HG03575 (cell line): Measurements from ENCODE around the gene CGB3.
"Not testable (repeated sequence)": the region's sequence is repeated elsewhere in the genome, so short reads cannot be mapped to it uniquely, and the experiment has no call there.

Source experiments
- ATAC-seq: cut with Tn5 transposase; IDR thresholded peaks from one replicate; pipeline ENCODE4 v1.9.1; 2021; ENCODE audit not compliant: unreplicated experiment, insufficient number of reproducible peaks, low FRiP score; ENCODE audit errors: extremely low read depth

Gene CGB3

DNA sequence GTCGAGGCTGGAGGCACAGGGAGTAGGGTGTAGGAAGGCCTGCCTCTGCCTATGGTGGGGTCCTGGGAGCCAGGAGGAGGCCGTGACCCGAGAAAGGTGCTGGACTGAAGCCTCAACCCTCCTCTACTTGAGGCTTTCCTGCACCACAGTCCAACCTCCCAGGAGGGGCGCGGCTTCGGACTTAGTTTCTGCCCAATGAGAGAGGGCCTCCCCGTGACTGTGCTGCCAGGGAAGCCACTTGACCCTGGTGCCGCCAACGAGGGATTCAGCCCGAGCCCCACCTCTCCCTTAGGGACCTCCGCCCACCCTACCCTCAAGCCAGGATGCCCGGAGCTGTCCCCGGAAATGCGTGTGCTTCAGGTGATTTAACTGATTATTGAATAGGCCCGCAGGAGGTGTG lies at the start of gene CGB3:
CGB3 (minus strand) TSS at position 101 of the 400 bp plus-strand sequence. CDS start 362 bp downstream, outside the sequence.
- ATAC-seq, result not testable (repeated sequence)

DNA sequence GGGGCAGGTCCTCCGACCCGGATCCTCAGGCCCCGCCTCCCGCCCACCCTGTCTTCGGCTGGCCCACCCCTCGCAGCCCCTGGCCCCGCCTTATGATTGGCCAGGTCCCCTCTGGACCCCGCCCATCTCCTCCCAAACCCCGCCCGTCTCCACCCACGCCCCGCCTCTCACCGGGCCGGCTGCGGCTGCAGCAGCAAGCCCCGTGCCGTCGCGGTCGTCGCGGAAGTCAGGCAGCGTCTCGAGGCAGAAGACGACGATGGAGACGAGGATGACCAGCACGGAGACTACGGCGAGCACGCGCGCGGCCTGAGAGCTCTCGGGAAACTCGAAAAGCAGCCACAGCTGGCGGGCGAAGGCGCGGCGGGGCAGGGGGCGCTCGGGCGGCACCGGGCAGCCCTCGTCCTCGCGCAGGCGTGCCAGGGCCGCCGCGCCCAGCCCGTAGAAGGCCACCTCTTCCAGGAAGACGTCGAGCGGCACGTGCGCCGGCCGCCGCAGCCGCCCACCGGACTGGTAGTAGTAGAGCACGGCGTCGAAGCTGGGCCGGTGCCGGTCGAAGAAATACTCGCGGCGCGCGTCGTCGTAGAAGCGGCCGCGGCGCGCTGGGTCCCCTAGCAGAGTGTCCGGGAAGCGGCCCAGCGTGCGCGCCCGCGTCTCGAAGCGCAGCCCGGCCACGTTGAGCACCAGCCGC lies 47.9 kb upstream of the CGB3 start:
- ATAC-seq, result no peak

DNA sequence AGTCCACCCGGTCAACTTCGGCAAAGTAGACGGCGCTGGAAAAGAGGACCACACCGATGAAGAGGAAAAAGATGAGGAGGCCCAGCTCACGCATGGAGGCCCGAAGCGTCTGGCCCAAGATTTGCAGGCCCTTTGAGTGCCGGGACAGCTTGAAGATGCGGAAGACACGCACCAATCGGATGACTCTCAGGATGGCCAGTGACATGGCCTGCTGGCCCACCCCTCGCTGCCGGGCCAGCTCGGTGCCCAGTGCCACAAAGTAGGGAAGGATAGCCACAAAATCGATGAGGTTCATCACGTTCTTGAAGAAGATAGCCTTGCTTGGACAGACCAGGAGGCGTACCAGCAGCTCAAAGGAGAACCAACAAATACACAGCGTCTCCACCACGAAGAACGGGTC lies 46.3 kb upstream of the CGB3 start:
- ATAC-seq, result no peak

GRCh38 chr19:49069026-49069425 lies 44.9 kb upstream of the CGB3 start:
- ATAC-seq, result no peak

GRCh38 chr19:49067554-49067953 lies 43.4 kb upstream of the CGB3 start:
- ATAC-seq, result no peak

DNA sequence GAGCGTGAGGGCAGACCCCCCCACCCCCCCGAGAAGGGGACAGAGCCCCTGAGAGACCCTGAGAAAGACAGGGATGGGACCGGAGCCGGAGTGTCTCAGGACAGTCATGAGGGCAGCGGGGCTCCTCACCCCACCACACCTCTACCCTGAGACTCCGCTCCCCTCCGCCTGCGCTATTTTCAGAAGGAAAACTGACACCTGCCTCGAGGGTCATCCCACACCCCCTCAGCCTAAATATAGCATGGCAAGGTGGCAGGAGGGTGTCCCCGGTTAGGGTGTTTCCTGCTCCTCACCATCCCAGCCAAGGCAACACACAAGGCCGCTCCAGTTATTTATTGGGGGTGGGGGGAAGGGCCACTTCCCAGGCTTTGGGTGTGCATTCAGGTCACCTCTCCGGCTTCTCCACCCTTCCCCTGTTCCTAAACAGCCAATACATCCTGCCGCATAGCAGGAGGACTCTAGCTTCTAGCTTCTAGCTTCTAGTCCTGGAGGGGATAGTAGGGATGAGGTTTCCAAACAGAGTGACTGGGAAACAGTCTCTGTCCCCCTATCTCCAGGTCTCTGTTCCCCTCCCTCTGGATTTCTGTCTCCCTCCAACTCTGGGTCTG lies 41.9 kb upstream of the CGB3 start:
- no peak for ATAC-seq

DNA sequence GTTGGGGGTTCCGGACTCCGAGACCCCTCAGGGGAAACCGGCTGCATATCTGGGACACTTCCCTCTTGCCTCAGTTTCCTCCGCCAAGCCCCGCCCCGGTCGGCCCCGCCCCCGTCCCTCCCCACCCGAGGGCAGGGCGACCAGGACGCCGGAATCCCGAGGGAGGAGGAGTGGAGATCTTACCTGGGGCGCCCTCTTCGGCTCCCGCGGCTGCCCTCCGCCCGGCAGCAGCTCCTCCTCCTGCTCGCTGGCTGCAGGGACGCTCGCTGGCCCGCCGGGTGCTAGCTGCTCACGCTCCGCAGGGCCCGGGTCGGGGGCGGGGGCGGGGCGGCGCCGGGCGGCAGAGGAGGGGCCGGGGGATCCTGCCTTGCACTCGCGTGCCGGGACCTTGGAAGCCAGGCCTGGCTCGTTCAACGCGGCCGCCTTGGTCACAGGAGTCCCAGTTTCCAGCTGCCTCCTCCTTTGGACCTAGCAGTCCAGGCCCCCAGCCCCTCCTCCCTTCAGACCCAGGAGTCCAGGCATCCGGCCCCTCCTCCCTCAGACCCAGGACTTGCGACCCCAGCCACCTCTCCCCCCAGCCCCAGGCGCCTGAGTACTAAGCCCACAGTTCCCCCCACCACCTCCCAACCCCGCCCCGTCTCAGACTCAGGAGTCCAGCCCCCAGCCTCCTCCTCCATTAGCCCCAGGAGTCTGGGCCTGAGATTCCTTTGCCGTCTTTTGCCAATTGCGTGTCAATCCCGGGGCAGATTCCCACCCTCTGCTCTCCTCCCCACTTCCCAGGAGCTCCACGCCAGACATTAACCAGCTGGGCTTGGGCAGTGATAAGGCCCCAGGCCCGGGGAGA lies 40.9 kb upstream of the CGB3 start, which contains the start of gene NTF4:
NTF4 (minus strand) TSS at position 51 of the 844 bp plus-strand sequence. CDS start 2,821 bp downstream, outside the sequence.
- no peak for ATAC-seq

- ATAC-seq, result no peak
Observed at GRCh38 chr19:49064029-49064629, 40.0 kb upstream of the CGB3 start.

- ATAC-seq, result no peak
Observed at GRCh38 chr19:49061445-49061844, 37.3 kb upstream of the CGB3 start.

- no peak for ATAC-seq
Observed at GRCh38 chr19:49061000-49061399, 36.9 kb upstream of the CGB3 start.

DNA sequence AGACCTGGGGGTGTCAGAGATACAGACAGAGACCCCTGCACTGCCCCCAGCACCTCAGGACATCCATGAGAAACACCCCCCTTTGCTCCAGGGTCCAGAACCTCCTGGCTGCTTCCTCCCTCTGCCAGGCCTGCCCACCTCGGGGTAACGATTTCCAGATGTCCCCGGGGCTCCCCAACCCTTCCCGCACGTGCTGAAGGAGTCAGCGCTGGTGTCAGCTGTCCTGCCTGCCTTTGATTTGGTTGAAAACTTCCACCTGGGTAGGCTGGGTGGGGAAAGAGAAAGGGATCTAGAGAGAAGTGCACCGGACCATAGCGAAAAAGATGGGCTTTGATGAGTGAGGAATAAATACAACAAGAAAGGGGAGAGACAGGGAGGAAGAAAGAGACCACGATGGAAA lies 34.9 kb upstream of the CGB3 start:
- ATAC-seq, result no peak

DNA sequence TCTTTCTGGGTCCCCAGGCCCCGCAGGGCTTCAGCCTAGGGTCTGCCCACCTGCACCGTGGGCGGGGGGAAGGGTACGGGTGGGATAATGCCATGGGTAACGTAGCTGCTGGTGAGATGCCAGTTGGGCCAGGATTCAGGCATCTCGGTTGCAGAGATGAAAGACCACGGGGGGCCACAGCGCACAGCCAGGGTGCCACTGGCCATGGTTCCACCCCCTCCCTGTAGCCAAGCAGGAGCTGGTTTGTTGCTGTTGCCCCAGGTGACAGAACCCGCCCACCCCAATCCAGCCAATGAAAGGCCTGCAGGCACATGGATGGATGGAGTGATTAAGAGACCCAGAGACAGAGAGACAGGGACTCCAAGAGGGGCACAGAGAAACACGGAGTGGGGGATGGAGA lies 34.4 kb upstream of the CGB3 start:
- no peak for ATAC-seq

GRCh38 chr19:49057636-49058234 lies 33.6 kb upstream of the CGB3 start, which contains the start of gene CGB7:
Gene CGB7, minus strand, starts transcription at chr19:49057749. Its CDS starts 2,374 bp downstream, at chr19:49055375.
- ATAC-seq, result no peak

DNA sequence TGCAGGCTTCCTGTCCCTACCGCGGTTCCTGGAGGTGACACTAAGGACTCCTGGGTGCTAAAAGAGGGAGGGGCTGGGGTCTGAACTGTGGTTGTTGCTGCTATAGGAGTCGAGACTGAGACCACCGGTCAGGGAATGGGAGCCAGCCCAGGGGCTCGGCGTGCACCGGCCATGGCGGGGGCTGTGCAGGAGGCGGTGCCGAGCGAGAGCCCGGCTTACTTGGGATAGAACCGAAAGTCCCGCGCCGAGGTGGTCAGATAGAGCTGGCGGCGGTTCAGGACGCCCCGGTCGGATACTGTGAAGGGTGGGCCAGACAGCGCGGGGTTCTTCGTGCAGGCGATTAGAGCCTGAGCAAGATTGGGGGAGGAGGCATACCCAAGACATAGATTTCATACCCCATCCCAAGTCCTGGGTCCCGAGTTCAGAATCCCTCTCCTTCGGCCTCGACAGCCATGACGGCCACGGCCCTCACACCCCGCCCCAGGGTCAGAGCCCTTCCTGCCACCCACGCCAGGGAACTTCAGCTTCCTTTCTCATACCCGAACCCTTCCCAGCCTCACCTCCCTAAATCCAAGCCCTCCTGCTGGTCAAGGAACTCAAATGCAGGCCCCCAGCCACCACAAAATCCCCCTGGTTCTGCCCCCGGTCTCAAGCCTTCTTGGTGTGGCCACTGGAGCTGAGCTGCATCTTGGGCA lies 32.9 kb upstream of the CGB3 start:
- ATAC-seq, result not testable (repeated sequence)

DNA sequence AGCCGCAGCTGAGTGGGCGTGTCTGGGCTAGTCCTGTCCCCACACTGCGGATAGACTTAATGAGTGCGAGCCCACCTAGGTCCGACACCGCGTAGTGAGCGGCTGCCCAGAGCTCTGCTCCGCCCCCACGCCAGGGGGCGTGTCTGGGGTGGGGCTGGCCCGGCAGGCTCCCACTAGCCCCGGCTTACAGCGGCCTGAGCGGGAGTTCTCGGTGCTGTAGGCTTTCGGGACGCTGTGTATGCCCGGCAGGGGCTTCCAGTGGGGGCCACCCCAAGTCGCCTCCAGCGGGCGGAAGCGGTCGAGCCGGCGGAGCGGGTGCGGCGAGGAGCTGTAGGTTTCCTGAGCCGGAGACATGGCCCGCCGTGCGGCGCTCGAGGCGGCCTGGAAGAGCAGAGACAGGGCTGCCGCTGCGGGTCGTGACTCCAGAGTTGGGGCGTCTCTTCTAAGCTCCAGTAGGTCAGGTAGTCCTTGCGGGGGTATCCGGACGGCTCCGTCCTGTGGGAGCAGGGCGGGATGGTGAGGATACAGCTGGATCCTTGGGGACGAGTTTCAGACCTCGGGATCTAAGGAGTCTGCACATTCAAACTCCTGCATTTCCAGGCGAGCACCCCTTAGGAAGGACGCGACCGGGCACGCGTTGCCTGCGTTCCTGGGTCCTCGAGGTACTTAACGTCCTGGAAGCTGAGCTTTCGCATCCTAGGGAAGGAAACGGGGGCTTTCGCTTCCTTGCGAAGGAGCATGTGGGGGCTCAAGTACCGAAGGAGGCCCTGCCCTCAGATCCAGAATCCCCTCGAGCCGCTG lies 32.2 kb upstream of the CGB3 start:
- no peak for ATAC-seq

- not testable (repeated sequence) for ATAC-seq
Observed at GRCh38 chr19:49050376-49051033, 26.4 kb upstream of the CGB3 start.

GRCh38 chr19:49049834-49050233 lies 25.7 kb upstream of the CGB3 start:
- not testable (repeated sequence) for ATAC-seq
